Measurements from ENCODE around the gene PTPRE. TPM values are rescaled to one million over a fixed set of nuclear protein-coding genes. Genes with fewer than 3 reads are reported as not detected.

PTPRE gene
- total RNA-seq, 1 experiment from 2014 or later = 3.1 TPM

- ChIA-PET CTCF (interaction anchor here (1.5 to 4.6 kb wide), 3 partner anchors 11 to 46 kb away, joined by 5 to 77 read pairs (median 15); no protein-coding TSS in a partner anchor), POLR2A (no interaction called here)
- H3K4me3 Mint-ChIP-seq = no peak overlapping the region
- H3K4me1 Mint-ChIP-seq = peaks cover 30% of the 10 kb centered on the region
- H3K9me3 Mint-ChIP-seq = no peaks in the 10 kb centered on the region
- no peaks in the 10 kb centered on the region for H3K36me3 Mint-ChIP-seq
- DNase-seq (ENCODE audit: low spot score) (no peak), ATAC-seq (no peak)
- no peak for TF ChIP-seq KAT7 (CRISPR knock-in tag; IDR thresholded peaks at IDR 0.05; ENCODE audit: borderline replicate concordance)
- no peak for TF ChIP-seq HMGA2 (CRISPR knock-in tag; IDR thresholded peaks at IDR 0.05)
- no peak for TF ChIP-seq RORB (CRISPR knock-in tag; IDR thresholded peaks at IDR 0.05)
- no peak for TF ChIP-seq AFF4 (CRISPR knock-in tag; IDR thresholded peaks at IDR 0.05; ENCODE audit: borderline replicate concordance)
- TF ChIP-seq JUN (CRISPR knock-in tag; IDR thresholded peaks at IDR 0.05) = no peak
- TF ChIP-seq ZNF416 (CRISPR knock-in tag; IDR thresholded peaks at IDR 0.05) = no peak
- TF ChIP-seq ZMAT4 (CRISPR knock-in tag; IDR thresholded peaks at IDR 0.05) = no peak
- TF ChIP-seq ATF6 (CRISPR knock-in tag; IDR thresholded peaks at IDR 0.05) = no peak
- no peak for TF ChIP-seq ZNF671 (CRISPR knock-in tag; IDR thresholded peaks at IDR 0.05)
- no peak for TF ChIP-seq FOXP4 (CRISPR knock-in tag; IDR thresholded peaks at IDR 0.05)
- no peak for TF ChIP-seq ZBTB21 (CRISPR knock-in tag; IDR thresholded peaks at IDR 0.05; ENCODE audit: borderline replicate concordance)
- no peak for TF ChIP-seq GTF2I (CRISPR knock-in tag; conservative IDR thresholded peaks at IDR 0.05)
- H3K27me3 Mint-ChIP-seq (ENCODE audit: low read depth) = no peaks in the 10 kb centered on the region
- H3K27ac Mint-ChIP-seq = no peak overlapping the region
These were observed 174.3 kb downstream of the PTPRE start for GRCh38 chr10:128081222-128081621.

- ATAC-seq (no peak), DNase-seq (ENCODE audit: low spot score) (no peak)
- H3K36me3 Mint-ChIP-seq = no peaks in the 10 kb centered on the region
- no peaks in the 10 kb centered on the region for H3K27me3 Mint-ChIP-seq (ENCODE audit: low read depth)
- no peaks in the 10 kb centered on the region for H3K9me3 Mint-ChIP-seq
- H3K4me3 Mint-ChIP-seq = no peak overlapping the region
- CTCF ChIA-PET = interaction anchor here (1.5 to 4.6 kb wide), 3 partner anchors 11 to 46 kb away, joined by 5 to 77 read pairs (median 15); no protein-coding TSS in a partner anchor
- POLR2A ChIA-PET = no interaction called here
- H3K4me1 Mint-ChIP-seq = peaks cover 35% of the 10 kb centered on the region
- H3K27ac Mint-ChIP-seq = no peak overlapping the region
- TF ChIP-seq SP1 (CRISPR knock-in tag; conservative IDR thresholded peaks at IDR 0.05) (no peak), NFYB (CRISPR knock-in tag; conservative IDR thresholded peaks at IDR 0.05; ENCODE audit: low read depth) (no peak), FOXP1 (CRISPR knock-in tag; IDR thresholded peaks at IDR 0.05; ENCODE audit: borderline replicate concordance) (no peak), TCF7 (CRISPR knock-in tag; IDR thresholded peaks at IDR 0.05; ENCODE audit: low read depth) (no peak), OVOL2 (CRISPR knock-in tag; IDR thresholded peaks at IDR 0.05; ENCODE audit: borderline replicate concordance) (no peak), USF1 (CRISPR knock-in tag; IDR thresholded peaks at IDR 0.05) (no peak), ZMAT4 (CRISPR knock-in tag; IDR thresholded peaks at IDR 0.05) (no peak), SOX15 (CRISPR knock-in tag; IDR thresholded peaks at IDR 0.05) (no peak), FOXP4 (CRISPR knock-in tag; IDR thresholded peaks at IDR 0.05) (no peak), JUN (CRISPR knock-in tag; IDR thresholded peaks at IDR 0.05) (no peak), MAX (CRISPR knock-in tag; IDR thresholded peaks at IDR 0.05) (no peak), ESRRA (CRISPR knock-in tag; IDR thresholded peaks at IDR 0.05; ENCODE audit: borderline replicate concordance) (no peak), CDX4 (CRISPR knock-in tag; IDR thresholded peaks at IDR 0.05; ENCODE audit: borderline replicate concordance) (no peak), CBFB (CRISPR knock-in tag; IDR thresholded peaks at IDR 0.05; ENCODE audit: low read depth) (no peak)
These were observed 174.8 kb downstream of the PTPRE start for GRCh38 chr10:128081720-128082119.
